WERI-Rb-1 (cell line): ENCODE data around the gene B4GALT2.
A peak's percentile ranks its signal among the peaks of the same experiment; 100 is the strongest.

ENCODE experiments used
- DNase-seq: peaks from one replicate; pipeline ENCODE4 v3.0.0-alpha.2; 2020
- H3K27ac ChIP-seq: fragments of 250-450 bp; sonication (Bioruptor Pico); 2 replicates; pipeline ENCODE4 v1.5.1; 2020; ENCODE audit warnings: mild to moderate bottlenecking, moderate library complexity
- H3K27me3 ChIP-seq: fragments of 250-450 bp; sonication (Bioruptor Pico); 2 replicates; pipeline ENCODE4 v1.5.1; 2021; ENCODE audit warnings: mild to moderate bottlenecking, low read depth, moderate library complexity; ENCODE audit not compliant: insufficient read depth, severe bottlenecking
- H3K36me3 ChIP-seq: fragments of 250-450 bp; sonication (Bioruptor Pico); 2 replicates; pipeline ENCODE4 v1.5.1; 2020; ENCODE audit warnings: mild to moderate bottlenecking, moderate library complexity
- H3K4me3 ChIP-seq: 2 replicates; pipeline ENCODE4 v1.5.1; 2011; ENCODE audit warnings: low read depth, mild to moderate bottlenecking, control low read depth, low read length
- H3K9me3 ChIP-seq: fragments of 250-450 bp; sonication (Bioruptor Pico); 2 replicates; pipeline ENCODE4 v1.5.1; 2021; ENCODE audit warnings: mild to moderate bottlenecking, moderate library complexity; ENCODE audit not compliant: severe bottlenecking
- TF ChIP-seq, protein P1 (sequence below): IDR thresholded peaks from 2 replicates; pipeline ENCODE4 v1.5.1; 2011; ENCODE audit warnings: low read depth, mild to moderate bottlenecking, control low read depth, inconsistent platforms, low read length

The B4GALT2 gene

DNA sequence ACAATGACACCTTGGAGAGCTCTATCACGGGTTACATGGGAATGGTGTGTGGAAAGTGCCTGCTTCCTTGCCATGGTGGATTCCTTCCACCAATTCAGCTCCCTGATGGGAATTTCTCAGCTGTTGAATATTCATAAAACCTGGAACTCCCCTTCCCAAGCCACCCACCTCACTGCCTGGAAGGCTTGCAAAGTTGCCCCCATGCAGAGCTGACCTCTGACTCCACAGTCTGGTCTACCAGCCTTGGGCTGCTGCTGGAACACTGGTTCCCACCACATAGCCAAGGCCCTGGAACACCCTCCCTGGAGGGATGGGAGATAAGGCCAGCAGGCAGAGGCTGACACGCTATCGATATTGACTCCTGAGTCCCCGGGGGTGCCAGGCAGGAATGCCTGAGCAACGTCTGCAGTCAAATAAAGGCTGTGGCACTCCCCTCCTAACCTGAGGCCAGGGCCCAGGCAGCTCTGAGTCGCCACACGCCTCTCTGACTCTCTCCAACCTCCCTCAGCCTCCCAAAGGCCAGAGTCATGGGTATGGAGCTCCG is 21.2 kb downstream of the B4GALT2 start:
- no peak for DNase-seq
- Histone ChIP-seq H3K36me3 (no peaks in the 10 kb centered on the region), H3K9me3 (no peaks in the 10 kb centered on the region), H3K27ac (no peak overlapping the region), H3K4me3 (no peak overlapping the region), H3K27me3 (no peaks in the 10 kb centered on the region)
- TF ChIP-seq, protein P1, sequence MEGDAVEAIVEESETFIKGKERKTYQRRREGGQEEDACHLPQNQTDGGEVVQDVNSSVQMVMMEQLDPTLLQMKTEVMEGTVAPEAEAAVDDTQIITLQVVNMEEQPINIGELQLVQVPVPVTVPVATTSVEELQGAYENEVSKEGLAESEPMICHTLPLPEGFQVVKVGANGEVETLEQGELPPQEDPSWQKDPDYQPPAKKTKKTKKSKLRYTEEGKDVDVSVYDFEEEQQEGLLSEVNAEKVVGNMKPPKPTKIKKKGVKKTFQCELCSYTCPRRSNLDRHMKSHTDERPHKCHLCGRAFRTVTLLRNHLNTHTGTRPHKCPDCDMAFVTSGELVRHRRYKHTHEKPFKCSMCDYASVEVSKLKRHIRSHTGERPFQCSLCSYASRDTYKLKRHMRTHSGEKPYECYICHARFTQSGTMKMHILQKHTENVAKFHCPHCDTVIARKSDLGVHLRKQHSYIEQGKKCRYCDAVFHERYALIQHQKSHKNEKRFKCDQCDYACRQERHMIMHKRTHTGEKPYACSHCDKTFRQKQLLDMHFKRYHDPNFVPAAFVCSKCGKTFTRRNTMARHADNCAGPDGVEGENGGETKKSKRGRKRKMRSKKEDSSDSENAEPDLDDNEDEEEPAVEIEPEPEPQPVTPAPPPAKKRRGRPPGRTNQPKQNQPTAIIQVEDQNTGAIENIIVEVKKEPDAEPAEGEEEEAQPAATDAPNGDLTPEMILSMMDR = no peak

DNA sequence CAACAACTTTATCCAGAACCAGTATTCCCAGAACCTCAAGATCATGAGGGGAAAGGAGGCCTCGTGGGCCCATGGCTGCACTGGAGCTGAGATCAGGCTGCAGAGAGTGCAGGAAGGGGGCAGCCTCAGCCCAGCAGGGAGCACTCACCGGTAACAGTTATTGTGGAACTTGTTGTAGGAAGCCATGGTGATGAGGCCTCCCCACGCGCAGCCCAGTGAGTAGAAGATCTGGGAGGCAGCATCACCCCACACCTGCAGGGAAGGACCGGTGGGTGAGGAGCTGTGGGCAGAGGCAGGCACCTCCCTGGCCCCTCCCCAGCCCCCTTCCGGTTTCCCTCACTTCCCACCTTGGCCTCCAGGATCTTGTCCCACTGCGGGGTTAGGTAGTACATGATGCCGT is 23.2 kb downstream of the B4GALT2 start:
- TF ChIP-seq, protein P1 = no peak
- no peak overlapping the region for H3K27ac ChIP-seq
- no peak overlapping the region for H3K4me3 ChIP-seq
- H3K36me3 ChIP-seq = no peaks in the 10 kb centered on the region
- no peaks in the 10 kb centered on the region for H3K9me3 ChIP-seq
- DNase-seq = no peak
- H3K27me3 ChIP-seq = no peaks in the 10 kb centered on the region

DNA sequence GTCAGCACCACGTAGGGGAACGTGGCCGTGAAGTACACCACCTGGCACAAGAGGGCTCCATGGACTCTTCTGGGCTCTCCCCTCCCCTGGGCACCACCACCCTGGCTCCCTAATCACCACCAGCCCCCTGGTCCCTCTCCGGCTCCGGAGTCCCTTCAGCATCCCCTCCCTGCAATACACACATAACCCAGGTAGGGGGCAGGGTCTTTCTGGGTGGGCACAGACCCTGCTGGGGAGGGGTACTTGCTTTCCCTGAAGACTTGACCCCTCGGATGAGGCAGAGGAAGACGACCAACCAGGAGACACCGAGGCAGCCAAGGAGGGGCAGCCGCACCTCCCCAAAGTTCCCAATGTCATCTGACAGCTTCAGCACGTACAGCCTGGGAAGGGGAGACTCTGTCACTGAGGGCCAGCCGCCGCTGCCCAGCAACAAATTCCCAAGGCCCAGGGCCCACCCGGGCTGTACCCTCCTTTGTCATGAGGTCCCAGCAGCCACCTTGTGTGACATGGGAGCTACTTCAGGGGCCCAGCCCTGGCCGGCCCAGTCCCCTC is 23.7 kb downstream of the B4GALT2 start:
- H3K27ac ChIP-seq = no peak overlapping the region
- no peaks in the 10 kb centered on the region for H3K36me3 ChIP-seq
- TF ChIP-seq, protein P1 = peak; percentile 42; the same call in 1 of the 2 replicates
- no peaks in the 10 kb centered on the region for H3K9me3 ChIP-seq
- DNase-seq = no peak
- H3K4me3 ChIP-seq = no peak overlapping the region
- no peaks in the 10 kb centered on the region for H3K27me3 ChIP-seq

DNA sequence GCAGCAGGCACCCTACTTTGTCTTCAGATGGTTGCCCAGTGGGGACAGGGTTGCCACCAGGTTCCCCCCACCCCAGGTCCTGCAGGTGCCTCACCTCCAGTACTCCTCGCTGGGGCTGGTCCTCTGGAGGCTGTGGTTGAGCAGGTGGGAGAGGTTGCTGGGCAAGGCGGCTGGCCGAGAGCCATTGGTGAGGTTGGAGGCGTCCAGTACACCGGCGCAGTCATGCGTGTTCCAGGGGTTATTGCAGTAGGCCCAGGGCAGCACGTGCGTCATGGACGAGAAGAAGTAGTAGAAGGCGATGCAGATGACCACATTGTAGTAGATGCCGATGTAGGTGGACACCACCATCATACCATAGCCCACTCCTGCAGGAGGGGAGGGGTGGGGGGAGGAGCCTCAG is 29.2 kb downstream of the B4GALT2 start:
- Histone ChIP-seq H3K27ac (no peak overlapping the region), H3K4me3 (no peak overlapping the region), H3K36me3 (no peaks in the 10 kb centered on the region), H3K27me3 (no peaks in the 10 kb centered on the region), H3K9me3 (no peaks in the 10 kb centered on the region)
- TF ChIP-seq, protein P1 = no peak
- DNase-seq = no peak

DNA sequence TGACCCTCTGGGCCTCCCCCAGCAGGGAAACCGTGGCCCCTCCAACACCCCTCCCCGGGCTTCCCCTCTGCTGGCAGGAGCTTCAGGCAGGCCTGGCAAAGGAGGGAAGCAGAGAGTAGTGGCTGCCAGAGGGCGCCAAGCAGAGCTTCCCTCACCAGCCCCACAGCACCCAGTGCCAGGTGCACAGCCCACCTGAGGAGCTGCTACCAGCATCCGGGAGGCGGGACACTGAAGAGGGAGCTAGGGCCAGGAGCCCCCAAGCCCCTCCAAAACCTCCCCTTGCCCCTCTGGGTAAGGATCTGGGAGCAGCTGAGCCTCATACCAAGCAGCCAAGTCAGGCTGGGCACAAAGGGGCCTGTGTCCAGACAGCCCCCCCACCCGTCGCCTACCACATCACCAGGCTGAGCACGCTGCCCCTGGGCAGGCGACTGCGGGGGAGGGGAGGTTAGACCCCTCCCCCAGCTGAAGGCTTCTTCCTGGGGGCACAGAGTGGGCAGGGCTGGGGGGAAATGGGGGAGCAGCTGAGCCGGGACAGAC is 32.0 kb downstream of the B4GALT2 start:
- Histone ChIP-seq H3K27ac (no peak overlapping the region), H3K27me3 (no peaks in the 10 kb centered on the region), H3K9me3 (no peaks in the 10 kb centered on the region), H3K4me3 (no peak overlapping the region), H3K36me3 (no peaks in the 10 kb centered on the region)
- TF ChIP-seq, protein P1 = no peak
- no peak for DNase-seq

DNA sequence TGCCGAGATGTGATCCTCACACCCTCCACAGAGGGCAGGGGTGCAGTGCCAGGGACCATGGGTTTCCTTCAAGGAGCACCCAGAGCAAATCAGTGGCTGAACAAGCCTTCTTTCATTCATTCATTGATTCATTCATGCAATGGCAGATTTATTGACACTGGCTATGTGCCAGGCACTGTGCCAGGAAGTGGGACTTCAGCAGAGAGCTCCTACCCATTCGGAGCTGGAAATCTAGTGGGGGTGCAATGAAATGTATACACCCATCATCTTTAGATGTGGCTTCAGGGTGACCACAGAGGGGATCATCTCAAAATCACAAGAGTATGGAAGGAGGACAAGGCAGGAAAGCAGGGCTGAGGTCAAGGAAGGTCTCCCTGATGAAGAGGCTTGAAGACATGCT is 33.4 kb downstream of the B4GALT2 start:
- Histone ChIP-seq H3K36me3 (no peaks in the 10 kb centered on the region), H3K9me3 (no peaks in the 10 kb centered on the region), H3K4me3 (no peak overlapping the region), H3K27ac (no peak overlapping the region; the same call in 1 of the 2 replicates), H3K27me3 (no peaks in the 10 kb centered on the region)
- TF ChIP-seq, protein P1 = no peak
- no peak for DNase-seq
